Hematopoietic multipotent progenitor cell treated with erythropoietin and hydrocortisone succinate and interleukin-3 and kit ligand, for 8 days (in vitro differentiated cells): ENCODE data around the gene HOXB3.

Experiments used
- DNase-seq: peaks from one replicate; pipeline ENCODE4 v3.0.0-alpha.2; 2015

Gene HOXB3

DNA sequence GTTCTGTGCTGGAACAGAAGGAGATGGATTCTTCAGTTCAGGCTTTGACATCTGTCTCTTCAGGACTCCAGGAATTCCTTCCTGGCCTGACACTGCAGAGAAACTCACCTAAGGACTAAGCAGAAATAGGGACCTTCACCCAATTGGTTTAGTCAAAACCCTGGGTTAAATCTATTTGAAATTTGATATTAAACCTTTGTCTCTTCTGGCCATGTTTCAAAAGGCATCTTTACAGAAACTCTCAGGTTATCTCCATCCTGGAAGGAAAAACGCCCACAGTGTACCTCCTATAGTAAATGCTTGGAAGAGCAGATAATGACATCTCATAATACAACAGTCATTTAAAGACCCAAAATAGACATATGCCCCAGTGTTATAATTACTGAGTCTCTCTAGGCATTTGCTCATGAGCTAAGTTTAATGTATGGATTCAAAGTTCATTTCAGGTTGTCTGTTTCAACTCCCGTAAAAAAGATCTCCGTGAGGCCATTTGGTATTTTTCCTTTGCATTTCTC is 6.3 kb downstream of the HOXB3 start:
- no peak for DNase-seq

GRCh38 chr17:48582750-48583069 is 7.3 kb downstream of the HOXB3 start:
- no peak for DNase-seq

- no peak for DNase-seq
Measured at GRCh38 chr17:48579760-48580554, 10.1 kb downstream of the HOXB3 start.

- DNase-seq, result no peak
Measured at GRCh38 chr17:48579471-48579759, 10.6 kb downstream of the HOXB3 start.

GRCh38 chr17:48578616-48579470 is 11.2 kb downstream of the HOXB3 start:
- no peak for DNase-seq

- DNase-seq, result peak; percentile 86
Measured at GRCh38 chr17:48577946-48578615, 12.0 kb downstream of the HOXB3 start, which contains the start of gene HOXB4. TSS of gene HOXB4 (minus strand) at chr17:48578350. CDS start at chr17:48578319, 31 bp downstream.

DNA sequence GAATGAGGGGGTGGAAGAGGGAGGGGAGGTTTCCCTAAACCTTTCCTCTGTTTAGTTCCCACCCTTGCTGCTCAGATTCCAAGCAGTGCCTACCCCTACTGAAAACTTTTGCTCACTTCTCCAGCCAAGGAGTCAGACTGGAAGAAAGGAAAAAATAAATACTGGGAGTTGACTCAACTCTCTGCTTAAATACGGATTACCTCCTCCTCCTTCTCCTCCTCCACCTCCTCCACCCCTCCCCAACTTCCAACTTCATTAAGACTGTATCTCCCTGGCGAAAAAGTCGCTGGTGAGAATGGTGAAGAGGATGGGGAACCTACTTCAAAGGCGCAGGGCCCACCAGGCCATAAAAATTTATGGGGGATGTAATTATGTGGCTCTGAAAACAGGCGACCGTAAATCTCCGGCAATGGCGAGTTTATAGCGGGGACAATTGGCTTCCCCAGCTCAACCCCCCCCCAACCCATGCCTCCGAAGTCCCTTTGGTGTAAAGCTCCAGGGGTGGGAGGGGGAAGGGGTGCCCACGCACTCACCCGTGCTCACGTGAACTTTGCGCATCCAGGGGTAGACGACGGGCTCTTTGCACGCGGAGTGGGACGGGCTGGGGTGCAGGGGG is 12.6 kb downstream of the HOXB3 start:
- no peak for DNase-seq

DNA sequence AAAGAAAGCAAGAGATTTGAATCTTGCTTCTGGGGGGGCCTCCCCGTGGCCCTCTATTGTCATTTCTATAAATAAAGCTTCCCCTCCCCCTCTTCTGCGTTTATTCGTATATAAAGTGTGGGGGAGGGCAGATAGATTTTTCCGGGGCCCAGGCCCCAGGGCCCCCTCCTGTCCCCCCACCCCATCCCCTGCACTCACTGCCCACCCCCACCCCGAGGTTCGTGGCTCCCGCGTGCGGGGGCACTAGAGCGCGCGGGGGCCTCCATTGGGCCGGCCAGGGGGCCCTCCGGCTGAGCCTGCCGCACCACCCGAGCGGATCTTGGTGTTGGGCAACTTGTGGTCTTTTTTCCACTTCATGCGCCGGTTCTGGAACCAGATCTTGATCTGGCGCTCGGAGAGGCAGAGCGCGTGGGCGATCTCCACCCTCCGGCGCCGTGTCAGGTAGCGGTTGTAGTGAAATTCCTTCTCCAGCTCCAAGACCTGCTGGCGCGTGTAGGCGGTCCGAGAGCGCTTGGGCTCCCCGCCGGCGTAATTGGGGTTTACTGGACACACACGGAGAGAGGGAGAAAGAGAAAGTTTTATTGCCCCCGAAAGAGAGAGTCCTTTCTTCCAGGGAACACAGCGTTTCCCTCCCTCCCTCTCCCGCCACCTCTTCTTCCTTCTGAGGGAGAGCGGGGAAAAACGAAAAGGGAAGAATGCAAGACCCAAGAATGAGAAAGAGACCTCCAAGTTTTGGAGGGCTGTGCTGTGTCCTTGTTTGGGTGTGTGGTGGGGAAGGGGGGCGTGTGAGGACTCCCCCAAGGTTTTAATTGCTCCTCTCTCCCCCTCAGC is 13.3 kb downstream of the HOXB3 start:
- peak; percentile 64 for DNase-seq

DNA sequence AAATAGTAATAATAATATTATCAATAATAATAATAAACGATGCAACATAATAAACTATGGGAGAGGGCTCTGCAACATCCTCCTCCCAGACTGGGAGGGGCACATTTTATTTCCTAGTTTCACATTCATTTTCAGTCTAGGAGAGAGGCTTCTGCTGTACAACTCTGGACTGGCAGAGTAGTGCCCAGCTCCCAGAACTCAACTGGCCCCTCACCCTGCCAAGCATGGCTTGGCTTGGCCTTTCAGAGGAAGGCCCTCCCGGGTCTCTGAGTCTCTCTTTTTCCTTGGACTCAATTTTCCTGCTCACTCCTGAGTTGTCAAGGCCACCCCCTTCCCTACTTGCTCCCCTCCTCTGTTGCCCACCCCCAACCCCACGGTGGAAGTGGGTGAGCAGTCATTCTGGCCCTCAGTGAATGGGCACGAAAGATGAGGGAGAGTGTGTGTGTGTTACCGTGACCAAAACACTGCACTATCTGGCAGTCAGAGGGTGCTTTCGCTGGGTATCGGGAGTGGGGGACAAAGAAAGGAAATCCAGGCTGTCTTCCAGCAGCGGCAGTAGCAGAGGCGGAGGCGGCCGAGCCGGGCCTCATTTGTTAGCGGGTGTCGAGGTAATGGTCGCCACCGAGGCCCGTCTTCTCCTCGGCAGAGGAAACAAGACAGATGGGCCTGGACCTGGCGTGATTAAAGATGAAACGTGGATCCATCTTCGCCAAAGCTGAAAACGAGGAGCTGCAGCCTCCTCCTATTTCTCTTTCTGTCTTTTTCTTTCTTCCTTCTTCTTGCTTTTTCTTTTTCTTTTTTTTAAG is 14.2 kb downstream of the HOXB3 start:
- DNase-seq, result no peak

DNA sequence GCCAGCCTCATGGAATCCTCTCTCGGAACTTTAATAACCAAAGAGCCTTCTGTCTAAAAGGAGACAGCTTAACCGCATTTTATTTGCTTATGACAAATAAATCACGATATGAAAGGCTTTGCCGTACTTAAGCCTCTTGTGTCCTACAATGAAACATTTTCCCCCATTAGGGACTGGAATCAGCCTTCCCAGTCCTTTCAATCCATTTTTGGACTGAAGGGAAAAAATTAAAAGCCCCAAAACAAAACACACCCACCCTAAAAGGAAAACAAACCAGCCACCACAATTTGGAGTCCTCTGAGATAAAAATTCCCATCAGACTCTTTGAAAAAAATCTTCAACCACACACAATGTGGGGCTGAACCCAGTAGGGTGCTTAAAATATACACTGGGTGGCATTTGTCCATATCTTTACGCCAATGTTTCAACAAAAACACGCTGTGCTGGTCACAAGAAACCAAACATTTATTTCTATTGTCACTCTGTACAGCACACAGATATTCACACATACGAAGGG is 14.9 kb downstream of the HOXB3 start:
- DNase-seq, result no peak

GRCh38 chr17:48574505-48575065 is 15.5 kb downstream of the HOXB3 start:
- no peak for DNase-seq

DNA sequence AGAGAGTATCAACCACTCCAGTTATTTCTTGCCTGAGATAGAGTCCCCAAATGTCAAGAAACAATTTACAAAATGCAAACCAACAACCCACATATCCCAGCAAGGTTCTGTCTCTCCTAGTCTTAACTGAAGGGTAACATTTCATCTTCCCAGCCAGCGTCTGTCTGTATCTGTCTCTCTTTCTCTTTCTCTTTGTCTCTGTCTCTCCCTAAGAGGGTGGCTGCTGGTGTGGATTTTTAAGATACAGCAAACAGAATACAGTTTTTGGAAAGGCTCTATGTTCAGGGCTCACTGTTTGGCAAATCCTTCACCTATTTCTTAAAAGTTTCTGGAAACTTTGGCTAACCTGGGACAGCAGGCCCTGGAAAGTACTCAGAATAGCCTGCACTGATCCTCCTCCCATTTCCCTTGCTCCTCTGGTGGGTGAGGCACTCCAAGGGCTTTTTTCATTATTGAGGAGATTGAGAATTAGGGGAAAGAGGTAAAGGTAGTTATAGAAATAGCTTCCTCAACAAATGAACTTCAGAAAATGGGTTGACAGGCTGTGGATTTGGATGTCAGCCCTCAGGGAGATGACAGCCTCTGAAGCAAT is 18.1 kb downstream of the HOXB3 start:
- DNase-seq, result no peak

DNA sequence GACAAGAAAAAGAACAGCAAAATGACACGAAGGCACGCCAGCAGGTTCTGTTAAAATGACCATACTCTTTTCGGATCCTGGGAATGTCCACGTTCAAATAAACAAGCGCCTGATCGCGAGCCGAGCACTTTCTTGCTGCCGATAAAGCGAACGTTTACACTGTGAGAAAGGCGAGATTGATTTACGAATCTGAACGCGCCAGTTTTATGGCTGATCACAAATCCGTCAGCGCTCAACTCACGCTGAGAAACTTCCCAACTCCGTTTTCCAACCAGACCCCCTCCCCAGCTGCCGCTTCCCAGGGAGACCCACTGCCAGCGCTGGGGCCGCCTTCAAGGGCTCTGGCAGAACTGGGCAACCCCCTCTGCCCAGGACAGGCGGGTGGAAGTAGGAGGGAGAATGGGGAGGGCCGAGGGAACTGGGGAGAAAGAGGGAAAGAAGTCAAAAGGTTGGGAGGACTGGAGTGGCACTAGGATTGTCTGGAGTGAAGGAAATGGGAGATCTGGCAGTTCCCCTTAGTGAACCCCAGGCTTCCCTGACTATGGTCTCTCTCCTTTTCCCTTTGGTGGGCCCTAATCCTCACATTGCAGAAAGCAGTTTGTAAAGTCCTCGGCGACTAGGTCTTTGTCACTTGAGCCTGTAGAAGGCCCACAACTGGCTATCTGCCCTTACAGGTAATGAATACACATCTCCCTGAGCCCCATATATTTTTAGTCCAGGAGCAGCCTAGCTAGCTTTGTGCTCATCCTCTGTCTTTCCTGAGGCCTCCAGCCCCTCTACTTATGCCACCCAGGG is 18.8 kb downstream of the HOXB3 start:
- no peak for DNase-seq

- DNase-seq, result no peak
Measured at GRCh38 chr17:48570325-48571023, 19.6 kb downstream of the HOXB3 start.

- no peak for DNase-seq
Measured at GRCh38 chr17:48569674-48570324, 20.2 kb downstream of the HOXB3 start.

DNA sequence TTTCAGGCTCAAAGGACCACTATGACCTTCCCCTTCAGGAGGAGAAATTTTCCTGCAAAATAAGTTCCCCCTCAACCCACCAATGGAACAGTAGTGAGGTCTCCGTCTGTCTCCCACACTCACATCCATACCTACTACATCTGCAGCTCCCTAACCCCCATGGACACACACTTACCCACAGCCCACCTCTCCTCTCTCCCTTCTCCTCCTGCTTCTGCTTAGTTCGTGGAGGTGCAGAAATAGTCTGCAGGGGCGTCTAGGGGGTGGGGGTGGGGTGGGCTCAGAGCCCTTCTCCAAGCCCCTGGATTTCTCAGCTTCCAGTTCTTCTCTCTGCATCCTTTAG is 20.8 kb downstream of the HOXB3 start:
- DNase-seq, result no peak

DNA sequence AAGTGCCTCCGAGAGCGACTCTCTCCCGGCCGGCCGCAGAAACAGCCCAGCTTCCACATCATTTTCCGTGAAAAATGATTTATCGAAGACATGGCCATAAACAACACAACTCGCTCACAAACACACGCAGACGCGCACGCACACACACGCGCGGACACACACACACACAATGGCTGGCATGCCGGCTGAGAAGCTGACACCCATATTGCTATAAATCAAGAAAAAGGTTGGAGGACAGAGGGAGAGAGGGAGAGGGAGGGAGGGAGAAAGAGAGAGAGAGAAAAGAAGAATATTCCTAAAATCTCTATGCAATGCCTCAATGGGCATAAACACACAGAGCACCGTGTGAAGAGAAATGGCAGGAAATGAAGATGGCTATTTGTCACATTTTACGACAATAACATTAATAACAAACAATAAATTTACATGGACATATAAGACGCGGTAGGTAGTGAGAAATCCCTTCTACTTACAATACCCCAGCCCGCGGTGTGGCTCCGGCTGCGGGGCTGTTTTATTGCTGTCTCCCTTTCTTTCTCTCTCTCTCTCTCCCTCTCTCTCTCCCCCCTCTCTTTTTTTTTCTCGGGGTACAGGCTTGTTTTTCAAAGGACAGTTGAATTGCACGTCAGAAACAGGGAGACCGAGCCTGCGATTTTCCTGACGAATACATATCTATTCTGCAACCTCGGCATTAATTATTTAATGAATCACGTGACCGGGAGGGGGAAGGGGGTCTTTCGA is 21.4 kb downstream of the HOXB3 start:
- no peak for DNase-seq
